Stimulated activated CD8-positive, alpha-beta memory T cell treated with anti-CD3 and anti-CD28 coated beads, Interleukin-2, amount 100 ng/mL, for 1 hour (primary cell): ENCODE data around the gene TACC2.
"Not testable (repeated sequence)": the region's sequence is repeated elsewhere in the genome, so short reads cannot be mapped to it uniquely, and the experiment has no call there.

ENCODE experiments used
- DNase-seq, 2 donors: peaks; one replicate each; pipeline ENCODE4 v3.0.0-alpha.2; 2020; ENCODE audit warnings: low read depth in 2 of 2

The TACC2 gene

DNA sequence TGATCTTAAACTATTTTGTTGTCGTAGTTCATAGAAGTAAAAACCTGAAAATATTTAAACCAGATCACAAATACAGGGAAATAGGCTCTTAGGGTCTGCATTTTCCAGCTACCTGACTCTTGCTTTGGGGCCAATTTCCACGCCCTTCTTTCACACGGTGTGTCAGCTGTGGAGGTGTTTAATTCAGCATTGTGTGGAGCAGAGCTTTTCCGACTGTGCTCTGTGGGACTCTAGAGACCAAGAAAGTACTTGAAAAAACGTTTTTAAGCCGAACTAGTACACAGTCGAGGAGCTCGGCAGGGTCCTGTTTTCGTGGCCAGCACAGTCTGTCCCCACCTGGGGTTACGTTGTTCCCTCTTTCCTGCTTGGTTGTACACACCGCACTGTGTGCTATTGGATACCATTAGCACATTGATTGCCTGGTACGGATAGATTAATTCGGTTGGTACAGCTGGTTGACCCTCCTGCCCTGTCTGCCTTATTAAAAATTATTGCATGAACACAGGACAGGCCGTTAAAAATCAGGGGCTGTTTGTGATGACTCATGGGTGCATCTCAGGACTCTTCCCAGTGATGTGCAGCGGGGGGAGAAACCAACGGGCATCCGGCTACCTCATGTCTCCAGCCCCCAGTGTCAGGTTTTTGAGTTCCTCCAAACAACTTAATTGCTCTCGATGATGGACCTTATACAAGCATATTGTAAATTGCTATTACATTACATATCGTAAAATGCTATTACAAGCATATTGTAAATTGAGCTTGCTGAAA lies 201.4 kb downstream of the TACC2 start:
- no peak for DNase-seq

DNA sequence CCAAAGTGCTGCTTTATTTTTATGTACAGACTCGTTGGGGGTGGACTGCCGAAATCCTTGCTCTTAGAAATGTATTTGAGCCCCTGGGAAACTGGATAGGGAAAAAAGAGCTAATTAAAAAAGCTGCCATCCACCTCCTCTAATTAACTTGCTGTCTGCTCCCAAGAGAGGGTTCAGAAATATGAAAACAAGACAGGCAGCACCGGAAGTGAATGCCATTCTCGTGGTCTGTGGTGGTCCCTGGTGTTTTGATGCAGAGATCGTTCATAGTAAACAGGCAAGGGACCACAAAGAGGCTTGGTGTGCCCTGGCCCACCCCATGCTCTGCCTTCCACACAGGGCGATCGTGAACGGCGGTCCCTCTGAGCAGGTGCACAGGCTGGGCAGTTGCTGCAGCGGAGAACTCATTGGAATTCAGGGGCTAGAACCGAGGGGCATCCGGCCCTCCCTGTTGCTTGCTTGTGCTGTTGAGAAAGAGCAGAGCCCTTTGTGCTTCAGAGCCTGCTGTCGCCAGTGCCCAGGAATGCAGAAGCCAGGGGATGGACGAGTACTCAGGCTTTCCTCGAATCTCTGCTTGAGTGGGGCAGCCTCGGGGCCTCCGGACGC lies 203.1 kb downstream of the TACC2 start:
- DNase-seq, result no peak

DNA sequence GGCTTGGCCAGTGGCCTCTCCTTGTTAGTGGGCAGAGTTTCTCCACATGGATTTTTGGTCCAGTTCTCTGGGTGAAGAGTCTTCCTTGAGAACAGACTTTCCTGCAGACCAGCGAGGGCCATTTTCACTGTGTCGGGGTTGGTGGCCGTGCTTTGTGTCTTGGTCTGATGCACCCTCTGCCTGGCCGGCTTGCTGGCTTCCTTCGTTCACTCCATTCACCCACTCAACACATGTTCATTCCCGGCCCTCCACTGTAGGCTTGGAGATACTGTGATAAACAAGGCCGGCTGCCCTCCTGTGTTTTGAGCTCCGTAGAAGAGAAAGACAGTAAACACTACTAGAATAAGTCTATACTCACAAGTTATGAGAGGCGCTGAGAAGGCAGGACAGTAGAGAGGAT lies 205.3 kb downstream of the TACC2 start:
- DNase-seq, result no peak

DNA sequence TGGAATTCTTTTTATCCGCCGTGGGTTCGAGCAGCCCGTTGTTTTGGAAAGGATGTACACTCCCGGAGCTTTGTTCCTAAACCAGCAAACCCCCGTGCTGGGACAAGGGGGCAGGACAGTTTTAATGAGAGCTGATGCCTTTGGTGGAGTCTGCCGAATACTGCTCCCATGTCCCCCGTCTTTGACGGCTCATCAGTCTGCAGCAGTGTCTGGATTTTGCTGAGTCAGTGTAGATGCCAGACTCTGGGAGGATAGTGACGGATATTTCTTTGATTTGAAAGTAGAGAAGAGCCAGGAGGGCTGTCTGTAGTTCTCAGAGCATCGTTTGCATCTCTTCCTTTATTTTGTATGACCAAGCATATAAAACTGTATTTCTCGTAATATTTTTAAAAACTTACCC lies 207.3 kb downstream of the TACC2 start:
- no peak for DNase-seq

DNA sequence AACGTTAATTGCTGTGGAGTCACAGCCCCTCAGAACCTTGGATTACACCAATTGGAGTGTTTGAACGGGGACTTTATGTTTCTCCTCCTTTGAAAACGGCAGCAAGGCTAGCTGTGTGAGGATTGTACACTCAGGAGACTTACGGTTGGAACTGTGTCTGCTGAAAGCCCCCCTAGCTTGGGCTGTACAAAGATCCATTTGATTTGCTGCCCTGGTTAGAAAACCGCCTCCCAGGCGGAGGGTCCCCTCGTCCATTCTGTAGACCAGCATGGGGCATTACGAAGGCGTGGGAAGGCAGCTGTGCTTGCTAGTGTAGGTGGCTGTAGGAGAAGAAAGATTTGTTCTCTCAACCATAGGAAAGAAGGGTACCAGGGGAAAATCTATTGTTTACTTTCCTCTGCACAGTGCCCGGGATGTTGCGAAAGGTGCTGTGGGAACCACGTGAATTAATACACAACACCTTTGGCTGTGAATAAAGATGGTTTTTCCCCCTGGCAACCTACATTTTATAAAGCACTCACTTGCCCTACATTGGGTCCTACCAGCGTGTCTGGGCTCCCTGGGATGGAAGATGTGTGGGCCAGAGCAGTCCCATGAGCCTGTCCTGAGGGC lies 208.8 kb downstream of the TACC2 start:
- no peak for DNase-seq

DNA sequence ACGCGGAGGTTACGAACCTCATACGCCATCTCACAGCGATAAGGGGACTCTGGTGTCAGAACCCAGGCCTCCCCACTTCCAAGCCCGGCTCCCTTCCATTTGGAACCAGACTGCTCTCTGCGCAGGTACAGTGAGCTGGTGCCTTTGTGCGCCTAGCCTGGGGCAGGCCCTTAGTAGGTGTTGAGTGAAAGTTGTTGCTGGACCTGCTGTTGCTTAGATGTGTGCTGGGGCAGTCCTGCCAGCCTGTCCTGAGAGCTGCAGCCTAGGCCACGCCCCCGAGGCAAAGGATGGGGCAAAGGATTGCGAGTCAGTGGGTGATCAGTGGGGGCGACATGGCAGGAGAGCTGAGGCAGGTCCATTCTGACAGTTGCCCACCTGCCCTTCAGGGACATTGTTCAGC lies 209.7 kb downstream of the TACC2 start:
- no peak for DNase-seq

DNA sequence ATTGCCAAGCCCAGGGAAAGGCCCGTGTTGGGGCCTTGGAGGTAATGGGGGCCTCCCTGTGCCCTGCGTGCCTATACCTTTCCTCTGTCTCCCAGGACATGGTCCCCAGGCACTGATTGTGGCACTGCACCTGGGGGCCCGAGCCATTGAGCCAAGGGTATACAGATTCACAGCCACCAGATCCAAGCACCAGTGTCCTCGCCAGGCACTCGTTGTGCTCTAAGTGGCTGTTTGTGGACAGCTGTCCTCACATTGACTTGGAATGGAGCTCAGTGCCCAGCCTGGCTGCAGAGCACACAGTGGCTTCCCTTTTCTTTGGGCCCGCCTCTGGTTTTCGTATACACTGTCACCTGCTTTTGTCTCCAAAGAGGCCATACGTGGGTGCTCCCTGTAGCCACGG lies 210.1 kb downstream of the TACC2 start:
- DNase-seq, result no peak

DNA sequence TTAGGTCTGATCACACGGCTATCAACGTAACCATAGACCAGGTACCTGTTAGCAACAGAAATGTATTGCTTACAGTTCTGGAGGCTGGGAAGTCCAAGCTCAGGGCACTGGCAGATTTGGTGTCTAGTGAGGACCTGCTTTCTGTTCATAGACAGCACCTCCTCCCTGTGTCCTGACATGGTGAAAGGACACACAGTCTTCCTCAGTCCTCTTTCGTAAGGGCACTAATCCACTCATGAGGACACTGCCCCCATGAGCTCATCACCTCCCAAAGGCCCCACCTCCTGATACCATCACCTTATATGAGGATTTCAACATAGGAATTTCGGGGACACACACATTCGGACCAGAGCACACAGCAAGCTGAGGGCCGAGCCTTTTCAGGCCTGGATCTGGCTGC lies 210.7 kb downstream of the TACC2 start:
- DNase-seq, result no peak

DNA sequence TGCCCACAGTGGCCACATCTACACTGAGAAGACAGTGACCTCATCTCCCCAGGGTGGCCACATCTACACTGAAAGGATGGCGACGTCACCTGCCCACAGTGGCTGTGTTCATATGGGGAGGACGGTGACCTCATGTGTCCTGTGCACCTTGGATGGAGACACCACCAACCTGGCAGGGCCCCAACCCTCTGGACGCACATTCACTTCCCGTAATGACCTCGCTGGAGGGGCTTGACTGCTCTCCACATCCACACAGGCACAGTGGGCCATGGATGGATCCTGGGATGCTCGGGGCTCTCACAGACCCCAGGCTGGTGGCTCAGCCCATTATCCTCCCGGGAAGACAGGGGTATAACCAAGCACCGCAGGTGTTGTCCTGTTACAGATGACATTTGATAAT lies 212.4 kb downstream of the TACC2 start:
- no peak for DNase-seq

DNA sequence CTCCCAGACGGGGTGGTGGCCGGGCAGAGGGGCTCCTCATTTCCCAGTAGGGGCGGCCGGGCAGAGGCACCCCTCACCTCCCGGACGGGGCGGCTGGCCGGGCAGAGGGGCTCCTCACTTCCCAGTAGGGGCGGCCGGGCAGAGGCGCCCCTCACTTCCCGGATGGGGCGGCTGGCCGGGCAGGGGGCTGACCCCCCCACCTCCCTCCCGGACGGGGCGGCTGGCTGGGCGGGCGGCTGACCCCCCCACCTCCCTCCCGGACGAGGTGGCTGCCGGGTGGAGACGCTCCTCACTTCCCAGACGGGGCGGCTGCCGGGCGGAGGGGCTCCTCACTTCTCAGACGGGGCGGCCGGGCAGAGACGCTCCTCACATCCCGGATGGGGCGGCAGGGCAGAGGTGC lies 214.2 kb downstream of the TACC2 start:
- not testable (repeated sequence) for DNase-seq

DNA sequence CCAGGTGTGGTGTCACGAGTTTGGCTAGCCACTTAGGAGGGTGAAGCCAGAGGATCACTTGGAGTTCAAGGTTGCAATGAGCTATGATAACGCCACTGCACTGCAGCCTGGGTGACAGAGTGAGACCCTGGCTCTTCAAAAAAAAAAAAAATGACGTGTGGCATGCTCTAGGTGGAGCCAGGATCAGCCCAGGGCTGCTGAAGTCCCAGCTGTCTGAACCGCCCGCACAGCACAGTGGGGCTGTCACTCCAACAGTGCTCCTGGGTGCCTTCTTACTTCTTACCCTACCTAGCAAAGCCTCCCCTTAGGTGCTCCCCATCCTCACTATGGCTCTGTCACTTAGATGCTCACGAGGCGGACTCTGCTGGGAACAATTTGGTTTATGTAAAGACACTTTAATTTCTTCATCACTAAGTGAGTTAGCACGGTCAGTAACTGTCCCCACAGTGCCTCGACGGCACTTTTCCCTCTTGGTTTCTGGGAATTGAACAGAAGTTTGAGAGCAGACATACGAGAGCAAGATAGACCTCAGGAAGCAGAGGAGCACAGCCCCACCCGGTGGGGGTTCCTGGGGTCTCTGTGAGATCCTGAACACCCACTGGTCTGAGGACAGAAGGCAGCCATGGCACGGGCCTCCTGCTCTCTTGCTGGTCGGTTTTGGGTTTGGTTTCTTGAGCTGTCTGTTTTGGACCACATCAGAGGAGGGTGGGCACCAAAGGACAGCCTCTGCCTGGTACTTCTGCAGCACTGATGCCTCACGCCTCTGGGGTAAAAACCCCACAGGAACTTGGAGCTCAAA lies 215.9 kb downstream of the TACC2 start:
- DNase-seq, result no peak

DNA sequence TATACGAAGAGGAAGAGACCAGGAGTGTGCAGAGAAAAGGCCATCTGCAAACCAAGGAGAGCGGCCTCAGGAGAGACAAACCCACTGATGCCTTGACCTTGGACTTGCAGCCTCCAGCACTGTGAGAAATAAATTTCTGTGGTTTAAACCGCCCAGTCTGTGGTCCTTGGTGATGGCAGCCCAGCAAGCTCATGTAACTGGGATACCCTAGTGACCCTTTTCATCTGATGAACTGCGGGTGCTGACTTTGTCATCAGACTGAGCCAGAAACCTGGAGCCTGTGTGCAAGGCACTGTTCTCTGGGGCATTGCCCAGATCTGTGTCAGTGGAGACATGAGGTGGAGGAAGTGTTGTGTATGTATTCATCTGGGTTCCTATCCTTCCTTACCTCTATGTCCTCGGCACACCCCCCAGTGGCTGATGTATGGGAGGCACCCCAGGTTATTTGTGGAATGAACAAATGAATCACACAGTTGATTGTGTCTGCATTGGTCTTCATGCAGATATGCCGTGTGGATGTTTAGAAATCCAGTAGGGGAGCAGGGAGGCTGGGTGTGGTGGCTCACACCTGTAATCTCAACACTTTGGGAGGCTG lies 217.6 kb downstream of the TACC2 start:
- DNase-seq, result no peak

DNA sequence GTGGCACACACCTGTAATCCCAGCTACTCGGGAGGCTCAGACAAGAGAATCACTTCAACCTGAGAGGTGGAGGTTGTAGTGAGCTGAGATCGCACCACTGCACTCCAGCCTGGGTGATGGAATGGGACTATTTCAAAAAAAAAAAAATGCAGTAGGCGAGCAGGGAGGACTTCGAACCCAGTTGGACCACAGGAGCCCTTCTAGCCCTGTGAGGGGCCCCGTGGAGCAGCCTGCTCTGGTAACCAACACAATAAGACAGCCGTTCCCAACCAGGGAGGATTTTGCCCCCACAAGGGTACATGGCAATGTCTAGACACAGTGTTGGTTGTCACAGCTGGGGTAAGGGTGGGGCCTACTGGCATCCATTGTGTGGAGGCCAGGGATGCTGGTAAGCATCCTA lies 218.2 kb downstream of the TACC2 start:
- DNase-seq, result no peak

DNA sequence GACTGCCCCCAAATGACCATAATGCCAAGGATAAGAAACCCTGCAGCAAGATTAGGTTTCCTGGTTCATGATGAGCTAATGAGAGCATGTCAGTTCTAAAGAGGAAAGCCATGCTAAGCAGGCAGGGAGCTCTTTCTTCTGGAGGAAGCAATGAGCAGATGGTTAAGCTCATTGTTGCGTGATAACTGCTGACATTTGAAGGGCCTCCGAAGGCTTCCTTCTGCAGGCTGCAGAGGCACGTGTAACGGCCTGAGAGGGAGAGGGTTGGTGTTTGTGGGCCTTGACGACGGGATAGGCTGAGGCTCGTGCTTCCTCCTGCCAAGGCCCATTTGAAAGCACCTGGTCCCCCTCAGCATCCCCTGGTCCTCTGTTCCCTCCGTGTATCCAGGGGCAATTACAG lies 218.6 kb downstream of the TACC2 start:
- DNase-seq, result no peak

DNA sequence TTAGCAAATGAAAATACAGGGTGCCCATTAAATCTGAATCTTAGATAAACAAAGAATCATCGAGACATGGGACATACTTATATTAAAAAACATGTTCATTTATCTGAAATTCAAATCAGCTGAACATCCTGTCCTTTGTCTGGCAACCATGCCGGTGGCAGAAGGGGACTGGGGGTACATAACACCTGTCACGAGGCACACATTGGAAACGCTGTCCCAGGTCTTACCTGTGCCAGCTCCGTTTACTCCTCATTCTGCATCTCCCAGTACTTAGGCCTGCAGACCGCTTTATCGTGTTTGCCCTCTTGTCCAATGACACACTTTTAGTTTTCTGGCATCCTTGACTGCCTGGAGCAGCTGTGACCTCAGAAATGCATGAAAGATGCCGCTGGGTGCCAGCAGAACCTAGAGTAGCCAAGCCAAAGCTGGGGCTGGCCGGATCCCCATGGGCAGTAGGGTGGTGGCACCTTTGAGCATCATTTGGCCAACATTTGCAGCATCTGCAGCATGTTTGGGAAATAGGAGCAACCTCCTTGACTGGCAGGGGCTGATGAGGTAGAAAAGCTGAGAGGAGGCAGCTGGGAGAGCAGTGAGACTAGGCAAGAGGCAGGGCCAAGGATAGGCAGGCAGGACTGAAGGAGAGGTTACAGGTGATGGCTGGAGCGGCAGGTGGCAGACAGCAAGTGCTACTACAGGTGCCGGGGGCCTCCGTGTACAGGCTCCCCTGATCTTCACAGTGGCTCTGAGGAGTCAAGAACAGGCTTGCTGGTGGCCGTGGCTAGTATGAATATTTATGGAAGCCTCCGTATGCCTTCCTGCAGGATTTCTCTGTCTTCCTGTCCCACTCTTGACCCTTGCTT lies 219.8 kb downstream of the TACC2 start:
- DNase-seq, result no peak

DNA sequence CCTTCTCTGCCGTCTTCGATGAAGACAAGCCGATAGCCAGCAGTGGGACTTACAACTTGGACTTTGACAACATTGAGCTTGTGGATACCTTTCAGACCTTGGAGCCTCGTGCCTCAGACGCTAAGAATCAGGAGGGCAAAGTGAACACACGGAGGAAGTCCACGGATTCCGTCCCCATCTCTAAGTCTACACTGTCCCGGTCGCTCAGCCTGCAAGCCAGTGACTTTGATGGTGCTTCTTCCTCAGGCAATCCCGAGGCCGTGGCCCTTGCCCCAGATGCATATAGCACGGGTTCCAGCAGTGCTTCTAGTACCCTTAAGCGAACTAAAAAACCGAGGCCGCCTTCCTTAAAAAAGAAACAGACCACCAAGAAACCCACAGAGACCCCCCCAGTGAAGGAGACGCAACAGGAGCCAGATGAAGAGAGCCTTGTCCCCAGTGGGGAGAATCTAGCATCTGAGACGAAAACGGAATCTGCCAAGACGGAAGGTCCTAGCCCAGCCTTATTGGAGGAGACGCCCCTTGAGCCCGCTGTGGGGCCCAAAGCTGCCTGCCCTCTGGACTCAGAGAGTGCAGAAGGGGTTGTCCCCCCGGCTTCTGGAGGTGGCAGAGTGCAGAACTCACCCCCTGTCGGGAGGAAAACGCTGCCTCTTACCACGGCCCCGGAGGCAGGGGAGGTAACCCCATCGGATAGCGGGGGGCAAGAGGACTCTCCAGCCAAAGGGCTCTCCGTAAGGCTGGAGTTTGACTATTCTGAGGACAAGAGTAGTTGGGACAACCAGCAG lies 221.7 kb downstream of the TACC2 start:
- DNase-seq, result no peak

DNA sequence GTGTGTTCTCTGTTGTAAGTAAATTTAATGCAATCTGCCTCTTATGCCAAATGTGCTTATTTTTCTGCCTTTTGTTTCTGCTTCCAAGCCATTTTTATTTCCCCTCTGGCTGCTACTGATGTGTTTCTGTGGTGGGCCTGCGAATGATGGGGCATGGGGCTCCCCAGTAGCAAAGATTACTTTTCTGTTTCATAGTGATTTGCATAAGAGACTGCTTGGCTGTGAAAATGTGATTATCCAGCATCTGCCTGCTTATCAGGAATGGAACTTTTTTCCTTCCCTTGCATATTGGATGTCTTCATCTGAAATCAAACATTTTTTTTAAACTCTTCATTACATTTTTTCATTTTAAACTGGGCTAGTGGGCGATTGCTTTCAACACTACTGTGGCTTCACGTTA lies 224.4 kb downstream of the TACC2 start:
- DNase-seq, result no peak

DNA sequence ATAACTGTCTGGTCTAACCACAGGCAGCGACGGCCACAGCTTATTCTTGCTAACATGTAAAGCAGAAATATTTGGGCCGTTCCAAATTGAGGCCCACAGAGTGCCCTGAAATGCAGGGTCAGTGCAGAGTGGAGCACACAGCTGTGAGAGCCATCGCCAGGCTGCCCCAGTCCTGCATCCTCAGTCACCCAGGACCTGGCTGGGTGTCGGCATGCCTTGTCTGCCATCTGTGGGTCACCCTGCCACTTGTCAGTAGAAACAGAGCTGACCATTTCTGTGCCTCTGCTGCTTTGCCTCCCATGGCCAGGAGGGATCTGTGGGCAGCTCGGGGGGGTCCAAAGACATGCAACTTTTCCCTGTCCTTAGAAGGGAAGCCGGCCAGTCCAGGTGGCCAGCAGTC lies 224.8 kb downstream of the TACC2 start:
- no peak for DNase-seq

DNA sequence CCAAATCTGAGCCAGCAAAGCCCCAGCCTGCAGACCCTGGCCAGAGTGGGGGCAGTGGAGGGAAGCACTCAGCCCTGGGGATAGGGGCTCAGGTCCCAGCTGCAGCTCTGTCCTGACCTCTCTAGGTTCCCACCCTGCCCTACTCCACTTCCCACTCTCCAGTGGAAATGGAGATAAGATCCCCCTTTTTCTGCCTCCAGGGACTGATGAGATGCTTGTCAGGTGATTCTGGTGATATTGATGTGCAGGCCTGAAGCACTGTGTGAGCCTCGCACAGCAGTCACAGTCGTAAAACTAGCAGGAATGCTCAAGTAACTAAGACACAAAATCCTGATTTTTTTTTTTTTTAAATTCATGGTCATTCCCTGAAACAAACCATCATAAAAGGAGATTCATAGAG lies 227.1 kb downstream of the TACC2 start:
- no peak for DNase-seq

DNA sequence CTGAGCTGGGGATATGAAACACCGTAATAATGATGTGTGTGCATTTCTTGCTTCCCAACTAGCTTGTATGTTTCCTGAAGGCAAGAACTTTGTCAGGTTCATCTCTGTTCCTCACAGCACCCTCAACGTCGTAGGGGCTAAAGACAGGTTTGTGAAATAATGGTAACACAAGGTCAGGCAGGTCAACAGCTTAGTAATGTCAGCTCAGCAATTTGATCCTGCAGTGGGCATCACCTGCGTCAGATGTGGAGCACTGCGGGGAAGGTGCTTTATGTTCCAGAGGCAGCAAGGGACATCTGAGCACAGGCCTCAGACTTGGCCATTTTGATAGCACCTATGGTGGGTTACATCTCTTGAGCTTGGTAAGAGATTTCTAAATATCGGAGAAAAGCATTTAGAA lies 230.4 kb downstream of the TACC2 start:
- DNase-seq, result no peak
